ENCODE data around the gene IFRD2. TPM values are rescaled to one million over a fixed set of nuclear protein-coding genes. Genes with fewer than 3 reads are reported as not detected.
"Not testable (repeated sequence)": the region's sequence is repeated elsewhere in the genome, so short reads cannot be mapped to it uniquely, and the experiment has no call there.

IFRD2 gene
- total RNA-seq, 1 donor from 2014 or later: 77.1 TPM

DNA sequence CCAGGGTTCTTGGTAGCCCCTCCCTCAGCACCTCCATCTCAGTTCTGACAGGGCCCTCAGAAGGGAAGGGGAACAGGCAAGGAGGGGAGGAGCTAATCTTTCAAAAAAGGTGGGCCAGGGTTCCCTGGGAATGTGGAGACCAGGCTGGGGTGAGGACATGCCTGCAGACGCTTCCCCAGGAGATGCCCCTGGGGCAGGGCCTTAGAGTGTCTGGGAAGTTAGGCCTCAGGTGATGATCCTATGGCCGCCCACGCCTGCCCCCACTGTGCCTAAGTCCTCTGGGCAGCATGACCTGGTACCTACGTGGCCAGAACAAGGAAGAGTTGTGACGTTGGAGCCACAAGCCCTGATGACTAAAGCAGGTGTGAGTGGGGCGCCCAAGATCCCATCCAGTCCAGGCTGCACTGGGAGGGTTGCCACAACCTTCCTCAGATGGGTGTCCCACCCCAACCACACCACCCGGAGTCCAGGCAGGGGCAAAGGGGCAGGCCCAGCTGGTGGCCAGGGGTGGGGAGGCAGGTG, 27.2 kb downstream of the IFRD2 start:
- Mint-ChIP-seq H3K27me3 (ENCODE audit: low read depth) (peaks cover 10% of the 10 kb centered on the region), H3K4me1 (peaks cover 44% of the 10 kb centered on the region), H3K36me3 (ENCODE audit: low read depth) (no peaks in the 10 kb centered on the region), H3K4me3 (peak overlapping the region; percentile 56), H3K27ac (ENCODE audit: unreplicated experiment) (no peak overlapping the region), H3K9me3 (no peaks in the 10 kb centered on the region)
- no peak for DNase-seq (ENCODE audit: low read depth, low spot score)
- TF ChIP-seq, protein P1, sequence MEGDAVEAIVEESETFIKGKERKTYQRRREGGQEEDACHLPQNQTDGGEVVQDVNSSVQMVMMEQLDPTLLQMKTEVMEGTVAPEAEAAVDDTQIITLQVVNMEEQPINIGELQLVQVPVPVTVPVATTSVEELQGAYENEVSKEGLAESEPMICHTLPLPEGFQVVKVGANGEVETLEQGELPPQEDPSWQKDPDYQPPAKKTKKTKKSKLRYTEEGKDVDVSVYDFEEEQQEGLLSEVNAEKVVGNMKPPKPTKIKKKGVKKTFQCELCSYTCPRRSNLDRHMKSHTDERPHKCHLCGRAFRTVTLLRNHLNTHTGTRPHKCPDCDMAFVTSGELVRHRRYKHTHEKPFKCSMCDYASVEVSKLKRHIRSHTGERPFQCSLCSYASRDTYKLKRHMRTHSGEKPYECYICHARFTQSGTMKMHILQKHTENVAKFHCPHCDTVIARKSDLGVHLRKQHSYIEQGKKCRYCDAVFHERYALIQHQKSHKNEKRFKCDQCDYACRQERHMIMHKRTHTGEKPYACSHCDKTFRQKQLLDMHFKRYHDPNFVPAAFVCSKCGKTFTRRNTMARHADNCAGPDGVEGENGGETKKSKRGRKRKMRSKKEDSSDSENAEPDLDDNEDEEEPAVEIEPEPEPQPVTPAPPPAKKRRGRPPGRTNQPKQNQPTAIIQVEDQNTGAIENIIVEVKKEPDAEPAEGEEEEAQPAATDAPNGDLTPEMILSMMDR (conservative IDR thresholded peaks at IDR 0.05): no peak

DNA sequence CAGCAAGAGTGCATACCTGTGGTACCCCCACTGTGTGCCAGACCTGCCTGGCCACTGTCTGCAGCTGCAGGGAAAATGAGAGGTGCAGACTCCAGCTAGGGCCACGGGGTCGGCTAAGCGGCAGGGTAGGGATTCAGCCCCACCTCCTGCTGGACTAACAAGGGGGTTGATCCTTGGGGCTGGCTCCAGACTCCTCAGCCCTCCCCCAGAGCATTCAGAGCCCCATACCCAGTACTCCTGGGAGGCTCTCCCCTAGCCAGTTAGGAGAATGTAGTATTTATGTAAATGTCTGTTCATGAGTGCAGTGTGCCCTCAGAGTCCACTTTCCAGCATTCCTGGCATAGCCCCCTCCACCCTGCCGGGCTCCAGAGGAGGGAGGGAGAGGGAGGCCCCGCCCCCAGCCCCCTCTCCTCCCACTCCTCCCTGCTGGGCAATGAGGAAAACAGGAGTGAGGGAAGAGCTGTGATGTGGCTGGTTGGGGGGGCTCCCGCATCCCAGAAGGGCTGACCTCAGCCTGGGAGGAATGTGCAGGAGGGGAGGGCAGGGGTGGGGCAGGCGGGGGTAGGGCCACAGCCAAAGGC, 27.8 kb downstream of the IFRD2 start:
- TF ChIP-seq, protein P1 (conservative IDR thresholded peaks at IDR 0.05): no peak
- Mint-ChIP-seq H3K27ac (ENCODE audit: unreplicated experiment) (no peak overlapping the region), H3K4me3 (peak overlapping the region; percentile 62), H3K27me3 (ENCODE audit: low read depth) (peaks cover 10% of the 10 kb centered on the region), H3K9me3 (no peaks in the 10 kb centered on the region), H3K4me1 (peaks cover 49% of the 10 kb centered on the region), H3K36me3 (ENCODE audit: low read depth) (no peaks in the 10 kb centered on the region)
- DNase-seq (ENCODE audit: low read depth, low spot score): peak; percentile 55

DNA sequence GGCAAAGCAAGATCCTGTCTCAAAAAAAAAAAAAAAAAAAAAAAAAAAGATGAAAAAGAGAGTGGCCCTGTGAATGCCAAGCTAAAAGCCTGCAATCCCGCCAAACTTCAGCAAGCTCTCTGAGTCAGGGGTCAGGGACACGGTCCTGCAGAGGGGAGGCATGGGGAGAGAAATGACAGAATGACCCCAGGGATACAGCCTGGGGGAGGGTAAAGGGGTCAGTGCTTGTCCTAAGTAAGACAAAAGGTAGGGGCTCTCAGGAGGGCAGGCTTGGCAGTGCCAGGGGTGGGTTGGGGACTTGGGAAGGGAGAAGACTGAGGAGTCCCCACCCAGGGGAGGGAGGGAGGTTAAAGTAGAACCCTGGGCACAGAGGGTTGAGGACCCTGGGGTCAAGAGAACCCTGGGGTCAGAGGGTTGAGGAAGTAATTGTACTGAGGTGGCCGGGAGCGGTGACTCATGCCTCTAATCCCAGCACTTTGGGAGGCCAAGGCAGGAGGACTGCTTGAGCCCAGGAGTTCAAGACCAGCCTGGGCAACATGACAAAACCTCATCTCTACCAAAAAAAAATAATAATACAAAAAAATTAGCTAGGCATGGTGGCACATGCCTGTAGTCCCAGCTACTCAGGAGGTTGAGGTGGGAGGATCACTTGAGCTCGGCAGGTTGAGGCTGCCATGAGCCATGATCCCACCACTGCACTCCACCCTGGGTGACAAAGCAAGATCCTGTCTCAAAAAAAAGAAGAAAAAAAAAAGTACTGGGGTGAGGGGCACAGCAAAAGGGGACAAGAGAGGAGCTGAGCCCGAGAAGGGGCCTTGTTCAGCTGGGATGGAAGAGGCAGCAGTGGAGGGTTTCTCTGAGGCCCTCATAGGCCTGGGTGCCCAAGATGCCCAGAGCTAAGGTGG, 28.5 kb downstream of the IFRD2 start:
- peaks cover 54% of the 10 kb centered on the region for H3K4me1 Mint-ChIP-seq
- TF ChIP-seq, protein P1 (conservative IDR thresholded peaks at IDR 0.05): no peak
- H3K27ac Mint-ChIP-seq (ENCODE audit: unreplicated experiment): no peak overlapping the region
- H3K36me3 Mint-ChIP-seq (ENCODE audit: low read depth): no peaks in the 10 kb centered on the region
- peak overlapping the region; percentile 62 for H3K4me3 Mint-ChIP-seq
- H3K9me3 Mint-ChIP-seq: no peaks in the 10 kb centered on the region
- H3K27me3 Mint-ChIP-seq (ENCODE audit: low read depth): peaks cover 10% of the 10 kb centered on the region
- DNase-seq (ENCODE audit: low read depth, low spot score): no peak

DNA sequence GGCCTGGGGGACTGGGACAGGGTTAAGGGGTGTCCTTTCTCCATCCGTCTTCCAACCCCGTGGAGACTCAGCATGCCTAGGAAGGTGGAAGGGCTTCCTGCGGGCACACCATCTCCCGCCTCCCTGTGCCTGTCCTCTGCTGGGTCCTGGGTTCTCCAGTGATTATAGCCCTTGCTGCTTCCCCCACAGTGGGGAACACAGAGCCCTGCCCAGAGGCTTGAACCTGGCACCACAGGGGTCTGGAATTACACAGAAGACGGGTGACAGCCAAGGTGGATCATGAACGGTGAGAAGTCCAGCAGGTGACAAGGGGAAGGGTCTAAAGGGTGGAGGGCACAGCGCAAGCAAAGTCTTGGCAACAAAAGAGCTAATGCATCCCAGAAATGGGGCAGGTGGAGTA, 29.5 kb downstream of the IFRD2 start:
- Mint-ChIP-seq H3K9me3 (no peaks in the 10 kb centered on the region), H3K4me3 (peak overlapping the region; percentile 62), H3K27me3 (ENCODE audit: low read depth) (peaks cover 5% of the 10 kb centered on the region), H3K4me1 (peaks cover 58% of the 10 kb centered on the region), H3K36me3 (ENCODE audit: low read depth) (no peaks in the 10 kb centered on the region), H3K27ac (ENCODE audit: unreplicated experiment) (no peak overlapping the region)
- TF ChIP-seq, protein P1 (conservative IDR thresholded peaks at IDR 0.05): no peak
- no peak for DNase-seq (ENCODE audit: low read depth, low spot score)

DNA sequence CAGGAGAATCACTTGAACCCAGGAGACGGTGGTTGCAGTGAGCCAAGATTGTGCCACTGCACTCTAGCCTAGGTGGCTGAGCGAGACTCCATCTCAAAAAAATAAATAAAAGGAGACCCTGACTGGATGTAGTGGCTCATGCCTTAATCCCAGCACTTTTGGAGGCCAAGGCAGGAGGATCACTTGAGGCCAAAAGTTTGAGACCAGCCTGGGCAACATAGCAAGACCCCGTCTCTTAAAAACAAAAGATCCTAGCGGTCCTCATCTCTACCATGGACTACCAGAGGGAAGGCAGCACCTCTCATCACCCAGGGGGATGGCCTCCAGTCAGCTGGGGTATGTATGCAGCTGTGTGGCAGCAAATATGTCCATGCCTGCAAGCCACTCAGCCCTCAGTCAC, 30.0 kb downstream of the IFRD2 start:
- DNase-seq (ENCODE audit: low read depth, low spot score); H3K27ac Mint-ChIP-seq (ENCODE audit: unreplicated experiment); H3K27me3 Mint-ChIP-seq (ENCODE audit: low read depth); H3K36me3 Mint-ChIP-seq (ENCODE audit: low read depth); H3K9me3 Mint-ChIP-seq: not testable (repeated sequence)
- peak overlapping the region; percentile 62 for H3K4me3 Mint-ChIP-seq
- peaks cover 62% of the 10 kb centered on the region for H3K4me1 Mint-ChIP-seq

DNA sequence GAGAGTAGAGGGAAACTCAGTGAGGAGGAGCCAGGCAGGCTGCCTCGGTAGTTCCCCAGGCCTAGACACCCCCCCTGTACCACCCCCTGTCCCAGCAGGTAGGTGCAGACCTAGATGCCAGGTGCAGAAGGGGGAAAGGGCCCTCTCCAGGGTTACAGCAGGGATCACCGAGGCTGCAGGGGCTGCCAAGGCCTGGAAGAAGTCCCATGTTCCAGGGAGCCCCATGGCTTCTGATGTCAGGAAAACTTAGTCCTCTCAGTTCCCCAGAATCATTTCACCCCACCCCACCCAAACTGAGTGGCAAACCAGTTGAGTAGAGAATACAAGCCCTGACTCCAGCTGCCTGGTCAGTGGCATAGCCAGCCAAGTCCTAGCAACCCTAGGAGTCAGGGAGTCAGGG, 30.7 kb downstream of the IFRD2 start:
- Mint-ChIP-seq H3K36me3 (ENCODE audit: low read depth) (peaks cover 5% of the 10 kb centered on the region), H3K4me1 (peaks cover 69% of the 10 kb centered on the region), H3K9me3 (no peaks in the 10 kb centered on the region), H3K27ac (ENCODE audit: unreplicated experiment) (peak overlapping the region; percentile 97), H3K4me3 (peak overlapping the region; percentile 49), H3K27me3 (ENCODE audit: low read depth) (peaks cover 4% of the 10 kb centered on the region)
- TF ChIP-seq, protein P1 (conservative IDR thresholded peaks at IDR 0.05): no peak
- DNase-seq (ENCODE audit: low read depth, low spot score): no peak
